H1 (cell line): Measurements from ENCODE around the gene SLC30A3. TPM values are rescaled to one million over a fixed set of nuclear protein-coding genes. Genes with fewer than 3 reads are reported as not detected.

Experiments used
- CTCF ChIA-PET: fragments of 300-600 bp; sonication (Branson Sonifier 250); formaldehyde crosslinking; loops from one replicate; lab custom pipeline; 2021; ENCODE audit not compliant: partially characterized antibody; lab: Charles Lee
- POLR2A ChIA-PET: fragments of 300-600 bp; sonication (Branson Sonifier 250); formaldehyde crosslinking; loops from one replicate; lab custom pipeline; 2021; ENCODE audit warnings: inconsistent platforms; ENCODE audit not compliant: partially characterized antibody; lab: Charles Lee
- DNase-seq, 2 experiments: peaks; one replicate each; pipeline versions ENCODE4 v3.0.0 to v3.0.0-alpha.2; 2010 to 2022; ENCODE audit warnings: low spot score in 2 of 2, low read depth in 1 of 2, mixed read lengths in 1 of 2
- FAIRE-seq: peaks from 2 replicates; lab custom pipeline; 2011; peaks lifted over from hg19 to GRCh38; lab: Jason Lieb, UNC
- H2AFZ ChIP-seq: 2 replicates; pipeline ENCODE4 v1.8.1; 2012; ENCODE audit warnings: low read length, inconsistent platforms
- H2AK5ac ChIP-seq: 2 replicates; pipeline ENCODE4 v1.6.1; 2013; ENCODE audit warnings: low read depth, low read length
- H2BK120ac ChIP-seq: replicated peaks from 2 replicates; pipeline ENCODE3; 2013; ENCODE audit warnings: low read depth, low read length, inconsistent platforms
- H2BK12ac ChIP-seq: 2 replicates; pipeline ENCODE4 v1.6.1; 2013; ENCODE audit warnings: low read depth, low read length
- H2BK15ac ChIP-seq: 2 replicates; pipeline ENCODE4 v1.6.1; 2013; ENCODE audit warnings: low read length
- H2BK20ac ChIP-seq: 2 replicates; pipeline ENCODE4 v1.6.1; 2013; ENCODE audit warnings: low read length
- H2BK5ac ChIP-seq: 2 replicates; pipeline ENCODE4 v1.6.1; 2013; ENCODE audit warnings: low read depth, low read length
- H3K14ac ChIP-seq: 2 replicates; pipeline ENCODE4 v1.6.1; 2013; ENCODE audit warnings: inconsistent platforms; ENCODE audit not compliant: insufficient read length
- H3K18ac ChIP-seq: 2 replicates; pipeline ENCODE4 v1.6.1; 2013; ENCODE audit warnings: low read length; ENCODE audit errors: extremely low read depth
- H3K23ac ChIP-seq: 2 replicates; pipeline ENCODE4 v1.6.1; 2013; ENCODE audit warnings: inconsistent platforms; ENCODE audit not compliant: insufficient read length
- H3K23me2 ChIP-seq: 2 replicates; pipeline ENCODE4 v1.6.1; 2013; ENCODE audit warnings: low read depth, low read length
- H3K27ac ChIP-seq: 2 replicates; pipeline ENCODE4 v1.6.1; 2011; ENCODE audit warnings: low read depth, low read length, inconsistent platforms
- H3K27me3 ChIP-seq, 4 experiments: replicated peaks in 1 of 4; 1 replicate in 1 of 4; 2 replicates in 3 of 4; pipeline versions ENCODE4 v1.6.1 to v1.8.1; 2011 to 2013; ENCODE audit warnings: low read length in 3 of 4, mild to moderate bottlenecking in 3 of 4, inconsistent platforms in 2 of 4, mixed read lengths in 2 of 4, moderate library complexity in 1 of 4; ENCODE audit not compliant: control insufficient read depth in 3 of 4, insufficient read depth in 3 of 4; ENCODE audit errors: extremely low read depth in 1 of 4
- H3K36me3 ChIP-seq, 4 experiments: 2 replicates each; pipeline versions ENCODE4 v1.6.1 to v1.8.1; 2011 to 2013; ENCODE audit warnings: mild to moderate bottlenecking in 4 of 4, low read length in 3 of 4, moderate library complexity in 2 of 4, control low read depth in 1 of 4, inconsistent platforms in 1 of 4; ENCODE audit not compliant: insufficient read depth in 4 of 4, control insufficient read depth in 2 of 4
- H3K4ac ChIP-seq: replicated peaks from 2 replicates; pipeline ENCODE3; 2013; ENCODE audit warnings: low read length, low read depth, mixed read lengths, inconsistent platforms; ENCODE audit not compliant: insufficient read length
- H3K4me1 ChIP-seq, 4 experiments: replicated peaks in 1 of 4; 1 replicate in 1 of 4; 2 replicates in 3 of 4; pipeline versions ENCODE4 v1.6.1 to v1.8.1; 2011 to 2013; ENCODE audit warnings: low read length in 3 of 4, inconsistent platforms in 2 of 4, mixed read lengths in 1 of 4; ENCODE audit not compliant: insufficient read depth in 4 of 4, control insufficient read depth in 3 of 4
- H3K4me2 ChIP-seq, 2 experiments: 2 replicates each; pipeline versions ENCODE4 v1.6.1 to v1.8.1; 2011 to 2013; ENCODE audit warnings: low read depth in 2 of 2, low read length in 2 of 2, control low read depth in 1 of 2, inconsistent platforms in 1 of 2, mild to moderate bottlenecking in 1 of 2; ENCODE audit not compliant: insufficient read depth in 1 of 2
- H3K4me3 ChIP-seq, 4 experiments: fragments of 200-600, 300-600 bp in 1 of 4; sonication (generic), shearing (Covaris generic), sonication (Bioruptor Twin) in 1 of 4; 2 replicates each; pipeline versions ENCODE4 v1.5.1 to v1.8.1; 2011 to 2016; ENCODE audit warnings: low read length in 4 of 4, low read depth in 3 of 4, control low read depth in 2 of 4, inconsistent platforms in 2 of 4, mild to moderate bottlenecking in 2 of 4, mixed read lengths in 1 of 4, moderate library complexity in 1 of 4; ENCODE audit not compliant: insufficient read depth in 2 of 4; ENCODE audit errors: extremely low read depth in 1 of 4
- H3K56ac ChIP-seq: replicated peaks from 2 replicates; pipeline ENCODE3; 2013; ENCODE audit warnings: low read depth, mild to moderate bottlenecking, mixed read lengths, low read length, inconsistent platforms; ENCODE audit not compliant: insufficient read length
- H3K79me1 ChIP-seq: 2 replicates; pipeline ENCODE4 v1.6.1; 2013; ENCODE audit warnings: low read depth, low read length, control low read depth
- H3K79me2 ChIP-seq, 2 experiments: 2 replicates each; pipeline versions ENCODE4 v1.6.1 to v1.8.1; 2012 to 2013; ENCODE audit warnings: low read length in 2 of 2, mild to moderate bottlenecking in 2 of 2, inconsistent platforms in 1 of 2; ENCODE audit not compliant: insufficient read depth in 2 of 2, control insufficient read depth in 1 of 2
- H3K9ac ChIP-seq, 4 experiments: replicated peaks in 1 of 4; 1 replicate in 1 of 4; 2 replicates in 3 of 4; pipeline versions ENCODE4 v1.6.1 to v1.8.1; 2011 to 2013; ENCODE audit warnings: low read depth in 3 of 4, low read length in 3 of 4, control low read depth in 2 of 4, mild to moderate bottlenecking in 2 of 4, moderate library complexity in 2 of 4, inconsistent platforms in 1 of 4; ENCODE audit errors: extremely low read depth in 1 of 4
- H3K9me3 ChIP-seq, 2 experiments: 2 replicates each; pipeline versions ENCODE4 v1.6.1 to v1.8.1; 2012 to 2013; ENCODE audit warnings: mild to moderate bottlenecking in 2 of 2, moderate library complexity in 2 of 2, control low read depth in 1 of 2, inconsistent platforms in 1 of 2, low read depth in 1 of 2, low read length in 1 of 2, mixed read lengths in 1 of 2; ENCODE audit not compliant: insufficient read depth in 2 of 2
- H4K20me1 ChIP-seq, 2 experiments: replicated peaks in 1 of 2; 2 replicates each; pipeline versions ENCODE3 to v1.8.1; 2011 to 2013; ENCODE audit warnings: inconsistent platforms in 2 of 2, low read length in 2 of 2, mild to moderate bottlenecking in 1 of 2; ENCODE audit not compliant: insufficient read depth in 2 of 2, control insufficient read depth in 1 of 2
- H4K5ac ChIP-seq: 2 replicates; pipeline ENCODE4 v1.6.1; 2013; ENCODE audit warnings: low read length, low read depth, mixed read lengths, inconsistent platforms; ENCODE audit not compliant: insufficient read length
- H4K8ac ChIP-seq: 2 replicates; pipeline ENCODE4 v1.8.0; 2013; ENCODE audit warnings: mild to moderate bottlenecking, moderate library complexity, low read length, inconsistent platforms; ENCODE audit not compliant: insufficient read depth; ENCODE audit errors: extremely low read depth
- H4K91ac ChIP-seq: replicated peaks from 2 replicates; pipeline ENCODE3; 2013; ENCODE audit warnings: low read length, mixed read lengths, inconsistent platforms; ENCODE audit not compliant: insufficient read length
- ASH2L ChIP-seq: fragments of 200-600, 300-600 bp; sonication (generic); IDR thresholded peaks from one replicate; pipeline ENCODE4 v1.7.1; 2017; ENCODE audit warnings: low read length
- BACH1 ChIP-seq: IDR thresholded peaks from 2 replicates; pipeline ENCODE4 v1.6.1; 2012; ENCODE audit warnings: low read length, improper control_type of control experiment
- KDM1A ChIP-seq: fragments of 200-600, 300-600 bp; sonication (generic); IDR thresholded peaks from 2 replicates; pipeline ENCODE4 v1.7.1; 2016; ENCODE audit warnings: mild to moderate bottlenecking, low read length, borderline replicate concordance
- POU5F1 ChIP-seq: IDR thresholded peaks from 2 replicates; pipeline ENCODE4 v1.6.1; 2011; ENCODE audit warnings: low read depth, mild to moderate bottlenecking, low read length, moderate library complexity
- RBBP5 ChIP-seq: IDR thresholded peaks from 2 replicates; pipeline ENCODE4 v1.7.1; 2012; ENCODE audit warnings: low read depth, mild to moderate bottlenecking, inconsistent platforms, low read length, moderate library complexity, borderline replicate concordance
- SIN3A ChIP-seq, 2 experiments: IDR thresholded peaks in 1 of 2; conservative IDR thresholded peaks in 1 of 2; 2 replicates each; pipeline ENCODE4 v1.6.1; 2011 to 2012; ENCODE audit warnings: low read length in 2 of 2, improper control_type of control experiment in 1 of 2, low read depth in 1 of 2, mild to moderate bottlenecking in 1 of 2
- SUZ12 ChIP-seq: fragments of 200-600 bp; sonication (generic); IDR thresholded peaks from 2 replicates; pipeline ENCODE4 v1.6.1; 2012; ENCODE audit warnings: mild to moderate bottlenecking, inconsistent platforms, low read length, moderate library complexity, mixed read lengths
- TAF1 ChIP-seq: IDR thresholded peaks from 2 replicates; pipeline ENCODE4 v1.6.1; 2011; ENCODE audit warnings: mild to moderate bottlenecking, low read depth, low read length
- WGBS, 2 experiments: shearing (Covaris generic) in 1 of 2; methylation state at CpG; one replicate each; pipeline versions ENCODE4 v1.1.6 to v1.1.7; 2013 to 2015; ENCODE audit warnings: low lambda C conversion rate in 2 of 2, mixed read lengths in 2 of 2, inconsistent platforms in 1 of 2, low coverage in 1 of 2, missing lambda C conversion rate in 1 of 2; ENCODE audit not compliant: insufficient replicate concordance in 2 of 2, insufficient coverage in 1 of 2, insufficient read length in 1 of 2; ENCODE audit errors: extremely low coverage in 1 of 2, missing lambda C conversion rate in 1 of 2; 5-methylcytosine and 5-hydroxymethylcytosine counted together
- polyA plus RNA-seq, 7 experiments: library from polyadenylated mRNA; depleted of rRNA in 3 of 7; stranded (reverse) in 5 of 7; unstranded in 2 of 7; fragments of >200 nt in 5 of 7; fragments of 200-250 nt in 2 of 7; gene quantifications; 1 replicate in 5 of 7; 2 replicates in 1 of 7; 4 replicates in 1 of 7; pipeline versions ENCODE4 v1.2.1 to v1.2.3, GENCODE V29; 2011 to 2013; ENCODE audit warnings: missing spikeins in 2 of 7, mixed read lengths in 2 of 7
- total RNA-seq: library from RNA; stranded (reverse); fragmentation: NEBNext Ultra II Directional; extraction: Animal tissue kit (Norgen Biotek cat#: 25700); gene quantifications from 2 replicates; pipeline ENCODE4 v1.2.1, GENCODE V29; 2021
- TF ChIP-seq, protein P1 (sequence below): IDR thresholded peaks from 2 replicates; pipeline ENCODE4 v1.6.1; 2012; ENCODE audit warnings: inconsistent platforms
- TF ChIP-seq, protein P2 (sequence below): IDR thresholded peaks from 2 replicates; pipeline ENCODE4 v1.6.1; 2012; ENCODE audit warnings: low read length, inconsistent platforms

The SLC30A3 gene
- total and polyA plus RNA-seq, 2 of the 8 experiments (the other 6 are each of a cell fraction or from before 2014, with no cell fraction given): 15.2 to 30.7 TPM

DNA sequence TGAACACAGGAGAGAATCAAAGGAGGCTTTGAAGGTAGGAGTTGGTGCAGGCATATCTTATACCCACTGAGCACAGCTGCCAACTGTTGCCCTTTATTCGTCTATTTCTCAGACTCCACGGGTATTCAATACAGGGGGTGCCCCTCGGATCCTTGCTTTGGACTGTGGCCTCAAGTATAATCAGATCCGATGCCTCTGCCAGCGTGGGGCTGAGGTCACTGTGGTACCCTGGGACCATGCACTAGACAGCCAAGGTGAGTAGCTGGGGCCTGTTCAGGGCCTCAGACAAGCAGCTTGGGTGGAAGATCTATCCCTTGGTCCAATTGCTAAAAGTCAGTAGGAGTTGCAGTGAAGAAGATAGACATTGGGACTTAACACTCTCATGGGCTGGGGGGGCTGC is 40.4 kb downstream of the SLC30A3 start:
- peaks cover 0 to 6% (median under 1%) of the 10 kb centered on the region in 4 experiments; a peak in 4 of 7 replicates for H3K4me1 ChIP-seq
- no peak overlapping the region for H4K8ac ChIP-seq
- TF ChIP-seq TAF1: no peak
- TF ChIP-seq POU5F1: no peak
- TF ChIP-seq SUZ12: no peak
- TF ChIP-seq, protein P1, sequence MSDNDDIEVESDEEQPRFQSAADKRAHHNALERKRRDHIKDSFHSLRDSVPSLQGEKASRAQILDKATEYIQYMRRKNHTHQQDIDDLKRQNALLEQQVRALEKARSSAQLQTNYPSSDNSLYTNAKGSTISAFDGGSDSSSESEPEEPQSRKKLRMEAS: no peak
- TF ChIP-seq BACH1: no peak
- TF ChIP-seq, protein P2, sequence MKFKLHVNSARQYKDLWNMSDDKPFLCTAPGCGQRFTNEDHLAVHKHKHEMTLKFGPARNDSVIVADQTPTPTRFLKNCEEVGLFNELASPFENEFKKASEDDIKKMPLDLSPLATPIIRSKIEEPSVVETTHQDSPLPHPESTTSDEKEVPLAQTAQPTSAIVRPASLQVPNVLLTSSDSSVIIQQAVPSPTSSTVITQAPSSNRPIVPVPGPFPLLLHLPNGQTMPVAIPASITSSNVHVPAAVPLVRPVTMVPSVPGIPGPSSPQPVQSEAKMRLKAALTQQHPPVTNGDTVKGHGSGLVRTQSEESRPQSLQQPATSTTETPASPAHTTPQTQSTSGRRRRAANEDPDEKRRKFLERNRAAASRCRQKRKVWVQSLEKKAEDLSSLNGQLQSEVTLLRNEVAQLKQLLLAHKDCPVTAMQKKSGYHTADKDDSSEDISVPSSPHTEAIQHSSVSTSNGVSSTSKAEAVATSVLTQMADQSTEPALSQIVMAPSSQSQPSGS: no peak
- no peak for TF ChIP-seq KDM1A
- no peak for TF ChIP-seq ASH2L
- no peak for TF ChIP-seq SIN3A (conservative IDR thresholded peaks at IDR 0.05 in 1 of 2, IDR thresholded peaks at IDR 0.05 in 1 of 2; ENCODE audit: low read depth in 1 of 2, low read length in 2 of 2)
- TF ChIP-seq RBBP5: no peak
- peaks cover 2 to 10% of the 10 kb centered on the region in 2 experiments for H4K20me1 ChIP-seq
- H4K5ac ChIP-seq: no peak overlapping the region
- no peak overlapping the region for H3K14ac ChIP-seq
- peaks cover 7 to 22% of the 10 kb centered on the region in 2 experiments for H3K79me2 ChIP-seq
- H3K4me2 ChIP-seq: no peak overlapping the region
- H3K36me3 ChIP-seq: peaks cover 55 to 86% (median 77%) of the 10 kb centered on the region in 4 experiments
- H3K9me3 ChIP-seq: no peaks in the 10 kb centered on the region
- no peak overlapping the region for H3K4ac ChIP-seq
- no peaks in the 10 kb centered on the region; the same call in 1 of the 2 replicates for H3K23me2 ChIP-seq
- no peak overlapping the region for H3K56ac ChIP-seq
- no peak overlapping the region for H2BK5ac ChIP-seq
- H2BK20ac ChIP-seq: no peak overlapping the region
- H2BK12ac ChIP-seq: no peak overlapping the region
- no peak overlapping the region for H2AFZ ChIP-seq
- H3K23ac ChIP-seq: no peak overlapping the region
- H3K4me3 ChIP-seq: no peak overlapping the region
- no peak overlapping the region for H3K27ac ChIP-seq
- no peak overlapping the region for H4K91ac ChIP-seq
- 95% methylated on average over 5 of the region's 5 CpGs; no CpG with 5 or more reads in 1 of the 2 experiments for WGBS, 2 experiments
- H3K79me1 ChIP-seq: peaks cover 3% of the 10 kb centered on the region; the same call in 1 of the 2 replicates
- no peak overlapping the region for H2BK120ac ChIP-seq
- H3K18ac ChIP-seq: no peak overlapping the region
- H2AK5ac ChIP-seq: no peak overlapping the region
- FAIRE-seq (no peak), DNase-seq (no peak)
- H2BK15ac ChIP-seq: no peak overlapping the region
- no peaks in the 10 kb centered on the region for H3K27me3 ChIP-seq
- ChIA-PET POLR2A (interaction anchor here (0.7 to 29.6 kb wide), 6 partner anchors 13 to 130 kb away, joined by 3 to 835 read pairs (median 6); partner anchors contain the start of genes ATRAID and SLC5A6), CTCF (interaction anchor here (1.0 to 3.2 kb wide), 4 partner anchors 15 to 123 kb away, joined by 3 to 8 read pairs (median 4); no protein-coding TSS in a partner anchor)
- H3K9ac ChIP-seq: no peak overlapping the region
